OCI-LY3 (cell line): ENCODE measurements around the gene SERGEF.

ENCODE experiments used
- EZH2phosphoT487 ChIP-seq: fragments of 200-600 bp; shearing (Covaris generic); IDR thresholded peaks from 2 replicates; pipeline ENCODE4 v1.6.1; 2018; ENCODE audit warnings: antibody characterized with exemption, mixed run types, low read depth
- TF ChIP-seq, protein P1 (sequence below): fragments of 200-600, 300-600 bp; sonication (generic); IDR thresholded peaks from 2 replicates; pipeline ENCODE4 v1.5.1; 2014; ENCODE audit warnings: antibody characterized with exemption, low read length, low read depth

DNA sequence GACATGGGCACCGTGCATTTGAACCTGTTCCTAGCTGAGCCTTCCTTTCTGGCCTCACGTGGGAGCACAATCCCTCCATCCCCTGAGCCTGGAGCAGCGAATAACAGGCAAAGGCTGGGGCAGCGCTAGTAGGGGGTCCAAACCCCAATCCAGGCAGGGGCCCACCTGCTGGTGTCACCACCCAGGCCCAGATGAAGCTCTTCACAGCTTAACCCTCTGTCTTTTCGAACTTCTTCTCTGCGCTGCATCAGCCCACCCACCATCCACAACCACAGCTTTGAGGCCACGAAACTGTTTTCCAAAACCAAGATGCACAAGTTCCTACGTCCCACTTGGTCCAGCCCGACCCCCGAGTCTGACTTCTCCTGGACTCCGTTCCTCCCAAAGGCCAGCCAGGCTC, 266.8 kb downstream of the SERGEF start:
- TF ChIP-seq, protein P1, sequence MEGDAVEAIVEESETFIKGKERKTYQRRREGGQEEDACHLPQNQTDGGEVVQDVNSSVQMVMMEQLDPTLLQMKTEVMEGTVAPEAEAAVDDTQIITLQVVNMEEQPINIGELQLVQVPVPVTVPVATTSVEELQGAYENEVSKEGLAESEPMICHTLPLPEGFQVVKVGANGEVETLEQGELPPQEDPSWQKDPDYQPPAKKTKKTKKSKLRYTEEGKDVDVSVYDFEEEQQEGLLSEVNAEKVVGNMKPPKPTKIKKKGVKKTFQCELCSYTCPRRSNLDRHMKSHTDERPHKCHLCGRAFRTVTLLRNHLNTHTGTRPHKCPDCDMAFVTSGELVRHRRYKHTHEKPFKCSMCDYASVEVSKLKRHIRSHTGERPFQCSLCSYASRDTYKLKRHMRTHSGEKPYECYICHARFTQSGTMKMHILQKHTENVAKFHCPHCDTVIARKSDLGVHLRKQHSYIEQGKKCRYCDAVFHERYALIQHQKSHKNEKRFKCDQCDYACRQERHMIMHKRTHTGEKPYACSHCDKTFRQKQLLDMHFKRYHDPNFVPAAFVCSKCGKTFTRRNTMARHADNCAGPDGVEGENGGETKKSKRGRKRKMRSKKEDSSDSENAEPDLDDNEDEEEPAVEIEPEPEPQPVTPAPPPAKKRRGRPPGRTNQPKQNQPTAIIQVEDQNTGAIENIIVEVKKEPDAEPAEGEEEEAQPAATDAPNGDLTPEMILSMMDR = no peak
- no peak for TF ChIP-seq EZH2phosphoT487
